Measurements from ENCODE around the gene KRTAP29-1. TPM values are rescaled to one million over a fixed set of nuclear protein-coding genes. Genes with fewer than 3 reads are reported as not detected.

KRTAP29-1 gene
- total RNA-seq, 1 experiment from 2014 or later: not detected

DNA sequence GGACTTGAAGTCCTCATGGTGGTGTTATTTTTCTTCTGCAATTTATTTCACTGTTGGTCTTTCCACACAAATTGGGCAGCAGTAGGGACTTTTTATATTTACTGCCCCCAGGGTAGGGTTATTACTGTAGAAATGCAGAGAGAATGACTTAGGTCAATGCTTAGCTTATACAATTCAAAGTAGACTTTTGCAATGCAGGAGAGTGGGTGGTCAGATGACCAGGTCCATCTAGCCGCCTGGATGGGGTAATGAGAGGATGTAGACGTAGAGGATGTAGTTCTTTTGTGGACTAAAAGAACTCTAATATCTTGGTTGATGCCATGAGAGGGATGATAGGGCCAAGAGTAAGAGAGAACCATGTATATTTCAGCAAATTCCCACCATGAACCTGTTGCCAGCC lies 15.6 kb upstream of the KRTAP29-1 start:
- H3K36me3 Mint-ChIP-seq (ENCODE audit: insufficient read depth in 1 of 3, low read depth in 3 of 3): peaks cover 0 to 15% (median 12%) of the 10 kb centered on the region in 3 experiments; a peak in 1 of 7 replicates
- no peaks in the 10 kb centered on the region for H3K23me2 ChIP-seq (ENCODE audit: insufficient read length, low read depth, low read length, poor library complexity, severe bottlenecking)
- H4K5ac ChIP-seq (ENCODE audit: insufficient read length, low read depth, low read length): no peak overlapping the region
- no peak overlapping the region for H2BK12ac ChIP-seq (ENCODE audit: insufficient read length, low read depth, low read length)
- no peak overlapping the region for H2BK15ac ChIP-seq (ENCODE audit: low read depth, low read length)
- peaks cover 6% of the 10 kb centered on the region for H3K27me3 Mint-ChIP-seq (ENCODE audit: low read depth)
- no peak for DNase-seq
- H4K8ac ChIP-seq (replicated peaks; ENCODE audit: insufficient read length, low read depth, low read length): no peak overlapping the region
- no peak overlapping the region for H2AK5ac ChIP-seq (ENCODE audit: insufficient read length, low read length)
- H3K56ac ChIP-seq (ENCODE audit: insufficient read length, low read depth, low read length): no peak overlapping the region
- no peak overlapping the region for H3K27ac Mint-ChIP-seq
- H3T11ph ChIP-seq (ENCODE audit: low read length): no peak overlapping the region
- H2BK5ac ChIP-seq (ENCODE audit: insufficient read length, low read length): no peak overlapping the region
- no peaks in the 10 kb centered on the region for H3K79me2 ChIP-seq (ENCODE audit: insufficient read depth, low read length)
- WGBS (ENCODE audit: extremely low coverage, insufficient read length, low lambda C conversion rate): no CpG with 5 or more reads among the region's 2 CpGs
- H3K4ac ChIP-seq (ENCODE audit: low read depth, low read length): no peak overlapping the region
- no peak overlapping the region for H2BK120ac ChIP-seq (ENCODE audit: low read depth, low read length, poor library complexity, severe bottlenecking)
- H3K4me1 ChIP-seq (ENCODE audit: insufficient read depth, low read length): no peaks in the 10 kb centered on the region; the same call in 1 of the 2 replicates
- H2AFZ ChIP-seq (ENCODE audit: low read length): no peak overlapping the region
- H3K9ac ChIP-seq (ENCODE audit: extremely low read depth, insufficient read length, low read length): no peak overlapping the region
- H3K14ac ChIP-seq (ENCODE audit: insufficient read depth, low read length): no peak overlapping the region
- no peak overlapping the region for H2BK20ac ChIP-seq (ENCODE audit: low read depth, low read length, poor library complexity, severe bottlenecking)
- TF ChIP-seq, protein P1, sequence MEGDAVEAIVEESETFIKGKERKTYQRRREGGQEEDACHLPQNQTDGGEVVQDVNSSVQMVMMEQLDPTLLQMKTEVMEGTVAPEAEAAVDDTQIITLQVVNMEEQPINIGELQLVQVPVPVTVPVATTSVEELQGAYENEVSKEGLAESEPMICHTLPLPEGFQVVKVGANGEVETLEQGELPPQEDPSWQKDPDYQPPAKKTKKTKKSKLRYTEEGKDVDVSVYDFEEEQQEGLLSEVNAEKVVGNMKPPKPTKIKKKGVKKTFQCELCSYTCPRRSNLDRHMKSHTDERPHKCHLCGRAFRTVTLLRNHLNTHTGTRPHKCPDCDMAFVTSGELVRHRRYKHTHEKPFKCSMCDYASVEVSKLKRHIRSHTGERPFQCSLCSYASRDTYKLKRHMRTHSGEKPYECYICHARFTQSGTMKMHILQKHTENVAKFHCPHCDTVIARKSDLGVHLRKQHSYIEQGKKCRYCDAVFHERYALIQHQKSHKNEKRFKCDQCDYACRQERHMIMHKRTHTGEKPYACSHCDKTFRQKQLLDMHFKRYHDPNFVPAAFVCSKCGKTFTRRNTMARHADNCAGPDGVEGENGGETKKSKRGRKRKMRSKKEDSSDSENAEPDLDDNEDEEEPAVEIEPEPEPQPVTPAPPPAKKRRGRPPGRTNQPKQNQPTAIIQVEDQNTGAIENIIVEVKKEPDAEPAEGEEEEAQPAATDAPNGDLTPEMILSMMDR (conservative IDR thresholded peaks at IDR 0.05): no peak
- no peak overlapping the region for H3K18ac ChIP-seq (ENCODE audit: insufficient read length, low read depth, low read length)
- H3K9me3 Mint-ChIP-seq: peaks cover 16 to 17% of the 10 kb centered on the region in 2 experiments
- no peaks in the 10 kb centered on the region for H3K27me3 ChIP-seq (ENCODE audit: insufficient read depth, low read length)
- H3K4me3 Mint-ChIP-seq: no peak overlapping the region
- H3K27ac ChIP-seq (ENCODE audit: insufficient read length, low read depth, low read length): no peak overlapping the region
- no peak overlapping the region for H4K91ac ChIP-seq (ENCODE audit: insufficient read length, low read depth, low read length)
- H3K4me1 Mint-ChIP-seq: peaks cover 0 to 3% of the 10 kb centered on the region in 2 experiments; a peak in 1 of 4 replicates
- no peak overlapping the region for H3K4me2 ChIP-seq (ENCODE audit: insufficient read depth, insufficient read length, low read length)
- no peak overlapping the region for H3K23ac ChIP-seq (ENCODE audit: insufficient read length, low read depth, low read length)
- H3K9me3 ChIP-seq (ENCODE audit: control insufficient read depth, low read depth, low read length): no peaks in the 10 kb centered on the region
- H4K20me1 ChIP-seq (ENCODE audit: control insufficient read depth, insufficient read depth, insufficient read length): no peaks in the 10 kb centered on the region
- H3K79me1 ChIP-seq (ENCODE audit: insufficient read depth, low read depth, low read length, poor library complexity, severe bottlenecking): no peaks in the 10 kb centered on the region
